ENCODE measurements around the gene ZNF648. TPM values are rescaled to one million over a fixed set of nuclear protein-coding genes. Genes with fewer than 3 reads are reported as not detected.
"Not testable (repeated sequence)": the region's sequence is repeated elsewhere in the genome, so short reads cannot be mapped to it uniquely, and the experiment has no call there.

The ZNF648 gene
- total and polyA plus RNA-seq, 4 donors: not detected

DNA sequence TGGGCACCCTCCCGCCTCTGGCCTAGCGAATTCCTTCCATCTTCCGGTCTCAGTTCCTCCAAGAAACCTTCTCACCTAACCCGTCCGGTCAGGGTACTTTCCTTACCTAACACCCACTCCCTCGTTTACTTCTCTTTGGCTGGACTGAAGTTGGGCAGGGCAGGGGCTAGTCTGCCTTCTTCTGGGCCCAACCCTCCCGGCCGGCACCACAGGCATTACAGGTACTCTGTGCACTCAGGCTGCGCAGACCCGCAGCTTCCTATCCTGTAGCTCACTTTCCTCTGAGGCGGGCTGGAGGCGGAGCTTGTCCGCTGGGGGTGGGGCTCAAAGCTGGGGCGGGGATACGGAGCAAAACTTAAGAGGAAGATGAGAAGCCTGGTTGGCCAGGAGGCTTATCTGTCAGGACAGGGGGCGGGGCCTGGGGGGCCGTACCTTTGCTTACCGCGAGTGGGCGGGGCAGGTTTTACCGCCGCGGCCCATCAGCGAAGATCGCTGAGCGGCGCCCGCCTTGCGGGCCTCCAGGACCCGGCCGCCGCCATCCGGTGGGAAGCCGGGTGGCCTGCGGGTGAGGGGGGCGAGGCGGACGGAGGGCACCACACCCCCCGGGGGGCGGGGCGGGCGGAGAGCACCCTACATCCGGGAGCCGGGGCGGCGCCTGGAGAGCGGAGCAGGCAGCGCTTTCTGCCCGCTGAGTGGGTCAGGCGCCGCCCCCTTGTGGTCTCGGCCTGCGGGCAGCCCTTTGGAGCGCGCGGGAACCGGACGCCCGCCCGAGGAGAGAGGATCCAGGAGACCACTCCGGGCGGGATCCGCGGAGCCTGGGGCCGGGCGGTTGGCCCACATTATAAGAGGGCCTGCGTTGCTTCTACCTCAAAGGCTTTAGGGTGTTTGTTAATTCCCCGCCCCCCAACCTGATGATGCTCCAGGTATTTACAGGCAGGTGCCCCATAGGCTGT, 31.9 kb downstream of the ZNF648 start:
- intact Hi-C loops (cut with DNase I): no loop called here

DNA sequence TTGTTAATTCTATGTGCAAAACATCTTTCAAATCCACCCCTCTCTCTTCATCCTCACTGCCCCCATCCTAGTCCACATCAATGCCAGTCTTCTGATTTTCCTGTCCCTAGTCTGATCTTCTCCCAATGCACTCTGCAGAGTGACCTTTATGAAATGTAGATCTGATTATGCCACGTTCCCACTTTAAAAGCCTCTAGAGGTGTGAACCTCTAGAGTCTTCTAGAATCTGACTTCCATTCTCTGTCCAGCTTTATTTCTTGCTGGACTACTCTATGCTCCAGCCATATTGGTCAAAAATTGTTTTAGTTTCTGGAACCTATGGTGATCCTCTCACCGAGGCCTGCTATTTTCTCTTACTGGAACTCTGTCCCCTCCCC, 32.5 kb downstream of the ZNF648 start:
- peak overlapping the region in 1 of 2 donors; percentile 55 for H3K27ac ChIP-seq (ENCODE audit: low read depth in 1 of 2, low read length in 2 of 2)

More for the DNA sequence above, 31.9 kb downstream of the ZNF648 start:
- no peaks in the 10 kb centered on the region for H3K27me3 ChIP-seq (ENCODE audit: control insufficient read depth in 1 of 2, insufficient read depth in 2 of 2, low read length in 1 of 2)
- 0 to 1% methylated on average over 52 to 68 of the region's 68 CpGs for WGBS, 2 donors
- peak; percentile 99 for ATAC-seq (ENCODE audit: low FRiP score)
- H3K27ac ChIP-seq (ENCODE audit: low read depth in 1 of 2, low read length in 2 of 2): peak overlapping the region in 1 of 2 donors; percentile 55
- H3K4me1 ChIP-seq (ENCODE audit: control insufficient read depth in 1 of 2, insufficient read depth in 2 of 2, low read length in 2 of 2): no peaks in the 10 kb centered on the region
- H3K4me3 ChIP-seq (ENCODE audit: low read length in 2 of 2): peak overlapping the region; percentile 64 to 89
- H3K9me3 ChIP-seq (ENCODE audit: control insufficient read depth, low read length): no peaks in the 10 kb centered on the region
- H3K36me3 ChIP-seq (ENCODE audit: control insufficient read depth in 1 of 2, insufficient read depth in 2 of 2, low read length in 1 of 2): no peaks in the 10 kb centered on the region
- DNase-seq: peak; percentile 98 to 99

DNA sequence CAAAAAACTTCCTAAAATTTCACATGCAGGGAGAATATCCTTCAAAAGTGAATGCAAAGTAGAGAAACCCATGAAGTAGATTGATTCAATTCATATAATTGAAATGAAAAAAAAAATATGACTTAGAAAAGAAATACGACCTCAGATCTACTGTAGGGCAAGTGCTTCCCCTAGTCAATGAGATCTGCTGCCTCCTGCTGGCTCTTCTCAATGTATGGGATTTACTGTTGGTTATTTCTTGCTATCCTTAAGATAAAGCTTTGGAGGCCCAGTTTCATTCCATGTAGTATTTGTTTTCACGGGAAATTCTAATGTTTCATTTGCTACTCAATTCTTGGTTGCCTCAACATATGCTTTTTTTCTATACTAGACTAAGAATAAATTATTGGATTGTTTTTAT, 46.2 kb downstream of the ZNF648 start:
- DNase-seq (no peak), ATAC-seq (ENCODE audit: low FRiP score) (no peak)
- intact Hi-C loops (cut with DNase I): no loop called here
- 79 to 85% methylated on average over 2 of the region's 2 CpGs for WGBS, 2 donors
- Histone ChIP-seq H3K27ac (ENCODE audit: low read depth in 1 of 2, low read length in 2 of 2) (no peak overlapping the region), H3K4me3 (ENCODE audit: low read length in 2 of 2) (no peak overlapping the region), H3K36me3 (ENCODE audit: control insufficient read depth in 1 of 2, insufficient read depth in 2 of 2, low read length in 1 of 2) (no peaks in the 10 kb centered on the region), H3K4me1 (ENCODE audit: control insufficient read depth in 1 of 2, insufficient read depth in 2 of 2, low read length in 2 of 2) (no peaks in the 10 kb centered on the region), H3K27me3 (ENCODE audit: control insufficient read depth in 1 of 2, insufficient read depth in 2 of 2, low read length in 1 of 2) (no peaks in the 10 kb centered on the region), H3K9me3 (ENCODE audit: control insufficient read depth, low read length) (no peaks in the 10 kb centered on the region)

More for the DNA sequence above, 32.5 kb downstream of the ZNF648 start:
- DNase-seq (no peak), ATAC-seq (ENCODE audit: low FRiP score) (no peak)
- Histone ChIP-seq H3K36me3 (ENCODE audit: control insufficient read depth in 1 of 2, insufficient read depth in 2 of 2, low read length in 1 of 2) (no peaks in the 10 kb centered on the region), H3K9me3 (ENCODE audit: control insufficient read depth, low read length) (no peaks in the 10 kb centered on the region), H3K27me3 (ENCODE audit: control insufficient read depth in 1 of 2, insufficient read depth in 2 of 2, low read length in 1 of 2) (no peaks in the 10 kb centered on the region), H3K4me3 (ENCODE audit: low read length in 2 of 2) (peak overlapping the region; percentile 64 to 89), H3K4me1 (ENCODE audit: control insufficient read depth in 1 of 2, insufficient read depth in 2 of 2, low read length in 2 of 2) (no peaks in the 10 kb centered on the region)
- intact Hi-C loops (cut with DNase I): no loop called here
- WGBS, 2 donors: 0 to 5% methylated on average over 2 of the region's 2 CpGs

DNA sequence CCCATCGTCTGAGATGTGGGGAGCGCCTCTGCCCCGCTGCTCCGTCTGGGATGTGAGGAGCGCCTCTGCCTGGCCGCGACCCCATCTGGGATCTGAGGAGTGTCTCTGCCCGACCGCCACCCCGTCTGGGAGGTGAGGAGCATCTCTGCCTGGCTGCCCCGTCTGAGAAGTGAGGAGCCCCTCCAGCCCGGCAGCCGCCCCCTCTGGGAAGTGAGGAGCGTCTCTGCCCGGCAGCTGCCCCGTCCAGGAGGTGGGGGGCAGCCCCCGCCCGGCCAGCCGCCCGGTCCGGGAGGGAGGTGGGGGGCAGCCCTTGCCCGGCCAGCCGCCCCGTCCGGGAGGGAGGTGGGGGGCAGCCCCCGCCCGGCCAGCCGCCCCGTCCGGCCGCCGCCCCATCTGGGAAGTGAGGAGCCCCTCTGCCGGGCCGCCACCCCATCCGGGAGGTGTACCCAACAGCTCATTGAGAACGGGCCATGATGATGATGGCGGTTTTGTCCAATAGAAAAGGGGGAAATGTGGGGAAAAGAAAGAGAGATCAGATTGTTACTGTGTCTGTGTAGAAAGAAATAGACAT, 50.6 kb downstream of the ZNF648 start:
- intact Hi-C loops (cut with DNase I): not testable (repeated sequence)

DNA sequence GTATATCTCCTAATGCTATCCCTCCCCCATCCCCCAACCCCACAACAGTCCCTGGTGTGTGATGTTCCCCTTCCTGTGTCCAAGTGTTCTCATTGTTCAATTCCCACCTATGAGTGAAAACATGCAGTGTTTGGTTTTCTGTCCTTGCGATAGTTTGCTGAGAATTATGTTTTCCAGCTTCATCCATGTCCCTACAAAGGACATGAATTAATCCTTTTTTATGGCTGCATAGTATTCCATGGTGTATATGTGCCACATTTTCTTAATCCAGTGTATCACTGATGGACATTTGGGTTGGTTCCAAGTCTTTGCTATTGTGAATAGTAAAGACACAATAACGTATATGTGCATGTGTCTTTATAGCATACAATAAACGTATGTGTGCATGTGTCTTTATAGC, 56.1 kb downstream of the ZNF648 start:
- H3K27me3 ChIP-seq (ENCODE audit: control insufficient read depth in 1 of 2, insufficient read depth in 2 of 2, low read length in 1 of 2); H3K4me3 ChIP-seq (ENCODE audit: low read length in 2 of 2); H3K9me3 ChIP-seq (ENCODE audit: control insufficient read depth, low read length); H3K27ac ChIP-seq (ENCODE audit: low read depth in 1 of 2, low read length in 2 of 2); DNase-seq; H3K4me1 ChIP-seq (ENCODE audit: control insufficient read depth in 1 of 2, insufficient read depth in 2 of 2, low read length in 2 of 2); H3K36me3 ChIP-seq (ENCODE audit: control insufficient read depth in 1 of 2, insufficient read depth in 2 of 2, low read length in 1 of 2); ATAC-seq (ENCODE audit: low FRiP score); intact Hi-C loops (cut with DNase I): not testable (repeated sequence)
- 90% methylated on average over 3 of the region's 3 CpGs for WGBS, 2 donors

More for the DNA sequence above, 50.6 kb downstream of the ZNF648 start:
- not testable (repeated sequence) for ATAC-seq (ENCODE audit: low FRiP score); DNase-seq; H3K9me3 ChIP-seq (ENCODE audit: control insufficient read depth, low read length); H3K27me3 ChIP-seq (ENCODE audit: control insufficient read depth in 1 of 2, insufficient read depth in 2 of 2, low read length in 1 of 2); H3K4me1 ChIP-seq (ENCODE audit: control insufficient read depth in 1 of 2, insufficient read depth in 2 of 2, low read length in 2 of 2); H3K4me3 ChIP-seq (ENCODE audit: low read length in 2 of 2); H3K27ac ChIP-seq (ENCODE audit: low read depth in 1 of 2, low read length in 2 of 2); H3K36me3 ChIP-seq (ENCODE audit: control insufficient read depth in 1 of 2, insufficient read depth in 2 of 2, low read length in 1 of 2)
- 96% methylated on average over 26 to 37 of the region's 37 CpGs for WGBS, 2 donors

DNA sequence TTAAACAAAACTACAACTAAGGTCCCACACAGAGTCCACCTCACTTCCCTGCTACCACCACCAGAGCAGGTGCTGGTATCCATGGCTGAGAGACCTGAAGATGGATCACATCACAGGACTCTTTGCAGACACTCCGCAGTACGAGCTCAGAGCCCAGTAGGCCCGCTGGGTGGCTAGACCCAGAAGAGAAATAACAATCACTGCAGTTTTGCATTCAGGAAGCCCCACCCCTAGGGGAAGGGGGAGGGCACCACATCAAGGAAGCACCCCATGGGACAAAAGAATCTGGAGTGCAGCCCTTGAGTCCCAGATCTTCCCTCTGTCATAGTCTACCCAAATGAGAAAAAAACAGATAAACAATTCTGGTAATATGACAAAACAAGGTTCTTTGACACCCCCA, 56.9 kb downstream of the ZNF648 start:
- H3K36me3 ChIP-seq (ENCODE audit: control insufficient read depth in 1 of 2, insufficient read depth in 2 of 2, low read length in 1 of 2): no peaks in the 10 kb centered on the region
- WGBS, 2 donors: 83 to 87% methylated on average over 3 of the region's 3 CpGs
- DNase-seq: no peak

More for the DNA sequence above, 56.9 kb downstream of the ZNF648 start:
- no peaks in the 10 kb centered on the region for H3K9me3 ChIP-seq (ENCODE audit: control insufficient read depth, low read length)
- no peak overlapping the region for H3K27ac ChIP-seq (ENCODE audit: low read depth in 1 of 2, low read length in 2 of 2)
- H3K4me1 ChIP-seq (ENCODE audit: control insufficient read depth in 1 of 2, insufficient read depth in 2 of 2, low read length in 2 of 2): no peaks in the 10 kb centered on the region
- no peak for ATAC-seq (ENCODE audit: low FRiP score)
- H3K27me3 ChIP-seq (ENCODE audit: control insufficient read depth in 1 of 2, insufficient read depth in 2 of 2, low read length in 1 of 2): no peaks in the 10 kb centered on the region
- H3K4me3 ChIP-seq (ENCODE audit: low read length in 2 of 2): no peak overlapping the region
- intact Hi-C loops (cut with DNase I): no loop called here
